HCT116 (cell line): ENCODE measurements around the gene TEX264. TPM values are rescaled to one million over a fixed set of nuclear protein-coding genes. Genes with fewer than 3 reads are reported as not detected.
A peak's percentile ranks its signal among the peaks of the same experiment; 100 is the strongest.

Experiments used
- ATAC-seq: fragments of 200-7000 bp; cut with Tn5 transposase; 2 replicates; pipeline ENCODE4 v1.9.1; 2020; ENCODE audit warnings: mild to moderate bottlenecking, moderate library complexity
- BruUV-seq: library from RNA; stranded (reverse); fragments of 400-500 nt; replicated peaks from 2 replicates; lab custom pipeline; 2021; lab: Mats Ljungman, UMichigan
- CTCF ChIA-PET: fragments of 300-600 bp; sonication (Branson Sonifier 250); formaldehyde crosslinking; loops from one replicate; lab custom pipeline; 2021; ENCODE audit warnings: antibody characterized with exemption; lab: Charles Lee
- POLR2A ChIA-PET: fragments of 300-600, 350-600 bp; sonication (Branson Sonifier 250); formaldehyde crosslinking; loops from one replicate; lab custom pipeline; 2021; ENCODE audit warnings: antibody characterized with exemption; lab: Charles Lee
- RAD21 ChIA-PET, 2 experiments: fragments of 300-600 bp; sonication (Branson Sonifier 250); formaldehyde crosslinking; loops; one replicate each; lab custom pipeline; 2023; ENCODE audit warnings: low total read pairs in 2 of 2; ENCODE audit not compliant: uncharacterized antibody in 2 of 2, unreplicated experiment in 2 of 2, low non-redundant PET in 1 of 2; lab: Charles Lee
- DNase-seq: peaks from one replicate; pipeline ENCODE4 v3.0.0-alpha.2; 2010; ENCODE audit warnings: low read depth, low spot score
- H2AFZ ChIP-seq: fragments of 200-600 bp; shearing (Covaris generic), sonication (generic); 2 replicates; pipeline ENCODE4 v1.6.1; 2017; ENCODE audit warnings: low read depth, mixed run types, mixed read lengths, antibody characterized with exemption, low read length; ENCODE audit not compliant: poor library complexity, severe bottlenecking
- H3K27ac ChIP-seq: 2 replicates; pipeline ENCODE4 v1.5.1; 2012; ENCODE audit warnings: low read depth, low read length
- H3K27me3 ChIP-seq: fragments of 200-600 bp; sonication (generic); 2 replicates; pipeline ENCODE4 v1.6.1; 2016; ENCODE audit warnings: mixed run types, low read length, mixed read lengths; ENCODE audit not compliant: insufficient read depth
- H3K36me3 ChIP-seq, 2 experiments: fragments of 200-500 bp in 1 of 2; fragments of 200-600 bp in 1 of 2; sonication (Bioruptor generic) in 1 of 2; sonication (generic) in 1 of 2; 2 replicates each; pipeline versions ENCODE4 v1.5.1 to v1.6.1; 2014 to 2016; ENCODE audit warnings: low read length in 2 of 2, inconsistent platforms in 1 of 2, mixed read lengths in 1 of 2, mixed run types in 1 of 2; ENCODE audit not compliant: insufficient read depth in 2 of 2, control insufficient read depth in 1 of 2
- H3K4me1 ChIP-seq, 2 experiments: fragments of 200-600 bp in 1 of 2; sonication (generic) in 1 of 2; 2 replicates each; pipeline versions ENCODE4 v1.5.1 to v1.6.1; 2012 to 2017; ENCODE audit warnings: low read length in 2 of 2, inconsistent platforms in 1 of 2, mild to moderate bottlenecking in 1 of 2, mixed read lengths in 1 of 2, mixed run types in 1 of 2, moderate library complexity in 1 of 2; ENCODE audit not compliant: insufficient read depth in 2 of 2, control insufficient read depth in 1 of 2
- H3K4me2 ChIP-seq: fragments of 200-600 bp; sonication (generic); 2 replicates; pipeline ENCODE4 v1.6.1; 2017; ENCODE audit warnings: mixed run types, low read length, mixed read lengths
- H3K4me3 ChIP-seq, 2 experiments: fragments of 200-600 bp in 1 of 2; sonication (generic) in 1 of 2; replicated peaks in 1 of 2; 2 replicates each; pipeline ENCODE4 v1.5.1; 2011 to 2016; ENCODE audit warnings: low read length in 2 of 2, control low read depth in 1 of 2, low read depth in 1 of 2, mild to moderate bottlenecking in 1 of 2, mixed read lengths in 1 of 2, mixed run types in 1 of 2
- H3K79me2 ChIP-seq: fragments of 200-600 bp; sonication (generic); 2 replicates; pipeline ENCODE4 v1.6.1; 2017; ENCODE audit warnings: mild to moderate bottlenecking, mixed run types, low read length, moderate library complexity, mixed read lengths; ENCODE audit not compliant: insufficient read depth
- H3K9ac ChIP-seq: fragments of 200-600 bp; sonication (generic); 2 replicates; pipeline ENCODE4 v1.6.1; 2016; ENCODE audit warnings: low read length, mixed read lengths
- H3K9me2 ChIP-seq: fragments of 200-600 bp; sonication (generic), shearing (Covaris generic); 2 replicates; pipeline ENCODE4 v1.6.1; 2017; ENCODE audit warnings: mixed run types, mild to moderate bottlenecking, moderate library complexity; ENCODE audit not compliant: insufficient read depth
- H3K9me3 ChIP-seq, 2 experiments: fragments of 200-500 bp in 1 of 2; fragments of 200-600 bp in 1 of 2; sonication (Bioruptor generic) in 1 of 2; sonication (generic) in 1 of 2; 2 replicates each; pipeline ENCODE4 v1.6.1; 2014 to 2017; ENCODE audit warnings: low read length in 2 of 2, mixed read lengths in 2 of 2, inconsistent platforms in 1 of 2, low read depth in 1 of 2, mild to moderate bottlenecking in 1 of 2, mixed run types in 1 of 2, moderate library complexity in 1 of 2; ENCODE audit not compliant: control insufficient read depth in 1 of 2, insufficient read depth in 1 of 2
- H4K20me1 ChIP-seq: fragments of 200-600 bp; sonication (generic), shearing (Covaris generic); 2 replicates; pipeline ENCODE4 v1.6.1; 2017; ENCODE audit warnings: mixed run types, mild to moderate bottlenecking, moderate library complexity; ENCODE audit not compliant: insufficient read depth
- CEBPB ChIP-seq: IDR thresholded peaks from 2 replicates; pipeline ENCODE4 v1.6.1; 2012; ENCODE audit warnings: low read depth
- EGR1 ChIP-seq: IDR thresholded peaks from 2 replicates; pipeline ENCODE4 v1.6.1; 2012; ENCODE audit warnings: low read depth
- EZH2phosphoT487 ChIP-seq: fragments of 200-600 bp; IDR thresholded peaks from 2 replicates; pipeline ENCODE4 v1.6.1; 2018; ENCODE audit warnings: antibody characterized with exemption, borderline replicate concordance
- FOSL1 ChIP-seq: IDR thresholded peaks from 2 replicates; pipeline ENCODE4 v1.6.1; 2012; ENCODE audit warnings: low read depth
- JUND ChIP-seq: IDR thresholded peaks from 2 replicates; pipeline ENCODE4 v1.6.1; 2012
- POLR2A ChIP-seq: IDR thresholded peaks from 2 replicates; pipeline ENCODE4 v1.7.0; 2011; ENCODE audit warnings: borderline replicate concordance; ENCODE audit not compliant: insufficient read depth, insufficient read length; ENCODE audit errors: extremely low read depth
- POLR2AphosphoS5 ChIP-seq: IDR thresholded peaks from 2 replicates; pipeline ENCODE4 v1.6.1; 2011; ENCODE audit warnings: mild to moderate bottlenecking, low read depth, low read length, moderate library complexity
- RAD21 ChIP-seq: IDR thresholded peaks from 2 replicates; pipeline ENCODE4 v1.6.1; 2012; ENCODE audit warnings: low read depth, mild to moderate bottlenecking
- SIN3A ChIP-seq: IDR thresholded peaks from 2 replicates; pipeline ENCODE4 v1.6.1; 2012; ENCODE audit warnings: low read depth
- SP1 ChIP-seq: IDR thresholded peaks from 2 replicates; pipeline ENCODE4 v1.6.1; 2012; ENCODE audit warnings: low read depth
- YY1 ChIP-seq: IDR thresholded peaks from 2 replicates; pipeline ENCODE4 v1.6.1; 2011; ENCODE audit warnings: low read length, low read depth, moderate library complexity, mild to moderate bottlenecking; ENCODE audit not compliant: insufficient replicate concordance; ENCODE audit errors: extremely low read depth
- ZNF274 ChIP-seq: fragments of 200-500 bp; sonication (Bioruptor generic); IDR thresholded peaks from 2 replicates; pipeline ENCODE4 v1.6.1; 2014; ENCODE audit warnings: mild to moderate bottlenecking, low read depth, low read length, inconsistent platforms
- intact Hi-C: fragments of 100-400 bp; cut with micrococcal nuclease; formaldehyde crosslinking; loops from 2 replicates; pipeline ENCODE4 v1.10.0; 2022
- total RNA-seq: library from RNA; stranded (reverse); gene quantifications from one replicate; pipeline ENCODE4 v1.2.1, GENCODE V29; 2021; ENCODE audit not compliant: unreplicated experiment
- TF ChIP-seq, protein P1 (sequence below), 3 experiments: fragments of 200-600 bp in 1 of 3; sonication (generic) in 1 of 3; IDR thresholded peaks in 2 of 3; conservative IDR thresholded peaks in 1 of 3; 2 replicates each; pipeline ENCODE4 v1.5.1; 2012 to 2017; ENCODE audit warnings: low read depth in 2 of 3, low read length in 2 of 3, antibody characterized with exemption in 1 of 3, borderline replicate concordance in 1 of 3, control low read depth in 1 of 3, mild to moderate bottlenecking in 1 of 3, mixed read lengths in 1 of 3, mixed run types in 1 of 3, moderate library complexity in 1 of 3; ENCODE audit not compliant: insufficient read depth in 1 of 3
- TF ChIP-seq, protein P2 (sequence below): IDR thresholded peaks from 2 replicates; pipeline ENCODE4 v1.6.1; 2012
- TF ChIP-seq, protein P3 (sequence below): IDR thresholded peaks from 2 replicates; pipeline ENCODE4 v1.6.1; 2012

The TEX264 gene
- total RNA-seq, 1 experiment from 2014 or later, result 36.0 TPM

GRCh38 chr3:51682079-51682478 is 11.0 kb downstream of the TEX264 start:
- DNase-seq, result peak; percentile 72
- intact Hi-C loops, result loop anchor here (1.0 to 5.0 kb wide), 3 partner anchors 40 to 291 kb away; partner anchors contain the start of gene RBM15B
- H3K9me3 ChIP-seq, result no peaks in the 10 kb centered on the region
- BruUV-seq, result no TSS peak
- POLR2A ChIA-PET, result interaction anchor here (0.6 to 1.3 kb wide), 4 partner anchors 10 to 182 kb away, joined by 3 to 8 read pairs (median 4); partner anchors contain the start of gene DCAF1
- H3K4me2 ChIP-seq, result no peak overlapping the region
- no peak overlapping the region for H3K27ac ChIP-seq
- no peaks in the 10 kb centered on the region for H3K79me2 ChIP-seq
- H3K27me3 ChIP-seq, result no peaks in the 10 kb centered on the region
- no peak overlapping the region for H3K9ac ChIP-seq
- H4K20me1 ChIP-seq, result no peaks in the 10 kb centered on the region
- CTCF ChIA-PET, result interaction anchor here (0.6 to 4.2 kb wide), 16 partner anchors 8 to 1080 kb away, joined by 3 to 98 read pairs (median 4); partner anchors contain the start of genes DCAF1 and MANF
- ATAC-seq, result peak; percentile 97
- peaks cover 8 to 13% of the 10 kb centered on the region in 2 experiments; a peak in 3 of 4 replicates for H3K36me3 ChIP-seq
- no peaks in the 10 kb centered on the region for H3K9me2 ChIP-seq
- RAD21 ChIA-PET, result interaction anchor here (0.6 to 1.9 kb wide), 7 partner anchors 13 to 182 kb away, joined by 3 to 19 read pairs (median 4); partner anchors contain the start of gene DCAF1 (in 2 of the 2)
- H2AFZ ChIP-seq, result no peak overlapping the region
- no peak overlapping the region for H3K4me3 ChIP-seq
- TF ChIP-seq, protein P1, sequence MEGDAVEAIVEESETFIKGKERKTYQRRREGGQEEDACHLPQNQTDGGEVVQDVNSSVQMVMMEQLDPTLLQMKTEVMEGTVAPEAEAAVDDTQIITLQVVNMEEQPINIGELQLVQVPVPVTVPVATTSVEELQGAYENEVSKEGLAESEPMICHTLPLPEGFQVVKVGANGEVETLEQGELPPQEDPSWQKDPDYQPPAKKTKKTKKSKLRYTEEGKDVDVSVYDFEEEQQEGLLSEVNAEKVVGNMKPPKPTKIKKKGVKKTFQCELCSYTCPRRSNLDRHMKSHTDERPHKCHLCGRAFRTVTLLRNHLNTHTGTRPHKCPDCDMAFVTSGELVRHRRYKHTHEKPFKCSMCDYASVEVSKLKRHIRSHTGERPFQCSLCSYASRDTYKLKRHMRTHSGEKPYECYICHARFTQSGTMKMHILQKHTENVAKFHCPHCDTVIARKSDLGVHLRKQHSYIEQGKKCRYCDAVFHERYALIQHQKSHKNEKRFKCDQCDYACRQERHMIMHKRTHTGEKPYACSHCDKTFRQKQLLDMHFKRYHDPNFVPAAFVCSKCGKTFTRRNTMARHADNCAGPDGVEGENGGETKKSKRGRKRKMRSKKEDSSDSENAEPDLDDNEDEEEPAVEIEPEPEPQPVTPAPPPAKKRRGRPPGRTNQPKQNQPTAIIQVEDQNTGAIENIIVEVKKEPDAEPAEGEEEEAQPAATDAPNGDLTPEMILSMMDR (IDR thresholded peaks at IDR 0.05 in 2 of 3, conservative IDR thresholded peaks at IDR 0.05 in 1 of 3; ENCODE audit: borderline replicate concordance in 1 of 3, insufficient read depth in 1 of 3, low read depth in 2 of 3, low read length in 2 of 3), result peak; percentile 84 to 87 (median 85)
- TF ChIP-seq FOSL1, result no peak
- TF ChIP-seq, protein P2, sequence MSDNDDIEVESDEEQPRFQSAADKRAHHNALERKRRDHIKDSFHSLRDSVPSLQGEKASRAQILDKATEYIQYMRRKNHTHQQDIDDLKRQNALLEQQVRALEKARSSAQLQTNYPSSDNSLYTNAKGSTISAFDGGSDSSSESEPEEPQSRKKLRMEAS, result no peak
- peak; percentile 91 for TF ChIP-seq RAD21
- H3K4me1 ChIP-seq, result peaks cover 6 to 11% of the 10 kb centered on the region in 2 experiments

- Histone ChIP-seq H3K9me3 (no peaks in the 10 kb centered on the region), H3K4me1 (peaks cover 6 to 11% of the 10 kb centered on the region in 2 experiments), H3K9me2 (no peaks in the 10 kb centered on the region), H3K4me3 (no peak overlapping the region), H3K27me3 (no peaks in the 10 kb centered on the region), H3K27ac (no peak overlapping the region), H2AFZ (no peak overlapping the region), H3K36me3 (peaks cover 8 to 13% of the 10 kb centered on the region in 2 experiments; a peak in 3 of 4 replicates), H3K9ac (no peak overlapping the region), H3K4me2 (no peak overlapping the region), H3K79me2 (no peaks in the 10 kb centered on the region), H4K20me1 (no peaks in the 10 kb centered on the region)
- CTCF ChIA-PET, result interaction anchor here (0.6 to 4.2 kb wide), 15 partner anchors 9 to 1081 kb away, joined by 3 to 98 read pairs (median 4); partner anchors contain the start of genes DCAF1 and MANF
- RAD21 ChIA-PET, result interaction anchor here (0.6 to 1.9 kb wide), 7 partner anchors 13 to 183 kb away, joined by 3 to 19 read pairs (median 4); partner anchors contain the start of gene DCAF1 (in 2 of the 2)
- no peak for ATAC-seq
- DNase-seq, result no peak
- intact Hi-C loops, result loop anchor here (1.0 to 5.0 kb wide), 3 partner anchors 40 to 292 kb away; partner anchors contain the start of gene RBM15B
- BruUV-seq, result no TSS peak
- POLR2A ChIA-PET, result interaction anchor here (0.6 to 1.3 kb wide), 4 partner anchors 11 to 182 kb away, joined by 3 to 8 read pairs (median 4); partner anchors contain the start of gene DCAF1
- TF ChIP-seq POLR2A (no peak), EZH2phosphoT487 (no peak), CEBPB (no peak), ZNF274 (no peak), SP1 (no peak), EGR1 (no peak), JUND (no peak), RAD21 (no peak), POLR2AphosphoS5 (no peak), SIN3A (no peak), YY1 (no peak)
- TF ChIP-seq, protein P2, result no peak
- TF ChIP-seq, protein P3, sequence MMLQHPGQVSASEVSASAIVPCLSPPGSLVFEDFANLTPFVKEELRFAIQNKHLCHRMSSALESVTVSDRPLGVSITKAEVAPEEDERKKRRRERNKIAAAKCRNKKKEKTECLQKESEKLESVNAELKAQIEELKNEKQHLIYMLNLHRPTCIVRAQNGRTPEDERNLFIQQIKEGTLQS, result no peak
Measured at GRCh38 chr3:51682526-51682925, 11.5 kb downstream of the TEX264 start.
